ENCODE data around the gene SUSD2.
"Not testable (repeated sequence)": the region's sequence is repeated elsewhere in the genome, so short reads cannot be mapped to it uniquely, and the experiment has no call there.

Gene SUSD2

DNA sequence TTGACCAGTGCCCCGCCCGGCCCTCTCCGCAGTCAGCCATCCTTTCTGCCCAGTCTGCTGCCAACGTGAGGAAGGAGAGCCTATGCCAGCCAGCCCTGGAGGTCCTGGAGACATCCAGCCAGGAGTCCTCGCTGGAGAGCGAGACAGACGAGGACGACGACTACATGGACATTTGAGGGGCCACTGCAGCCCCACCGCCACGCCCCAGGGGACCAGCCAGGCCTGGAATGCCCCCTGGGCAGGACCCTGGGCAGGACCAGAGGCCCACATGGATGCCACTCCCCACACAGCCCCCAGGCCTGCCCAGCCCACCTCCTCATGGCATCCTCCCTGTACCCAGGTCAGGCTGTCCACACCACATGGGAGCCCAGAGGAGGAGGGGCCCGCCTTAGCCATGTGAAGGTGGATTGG, 3.3 kb upstream of the SUSD2 start:
- H3K27me3 Mint-ChIP-seq, result no peaks in the 10 kb centered on the region
- DNase-seq, result no peak
- no peak for ATAC-seq

DNA sequence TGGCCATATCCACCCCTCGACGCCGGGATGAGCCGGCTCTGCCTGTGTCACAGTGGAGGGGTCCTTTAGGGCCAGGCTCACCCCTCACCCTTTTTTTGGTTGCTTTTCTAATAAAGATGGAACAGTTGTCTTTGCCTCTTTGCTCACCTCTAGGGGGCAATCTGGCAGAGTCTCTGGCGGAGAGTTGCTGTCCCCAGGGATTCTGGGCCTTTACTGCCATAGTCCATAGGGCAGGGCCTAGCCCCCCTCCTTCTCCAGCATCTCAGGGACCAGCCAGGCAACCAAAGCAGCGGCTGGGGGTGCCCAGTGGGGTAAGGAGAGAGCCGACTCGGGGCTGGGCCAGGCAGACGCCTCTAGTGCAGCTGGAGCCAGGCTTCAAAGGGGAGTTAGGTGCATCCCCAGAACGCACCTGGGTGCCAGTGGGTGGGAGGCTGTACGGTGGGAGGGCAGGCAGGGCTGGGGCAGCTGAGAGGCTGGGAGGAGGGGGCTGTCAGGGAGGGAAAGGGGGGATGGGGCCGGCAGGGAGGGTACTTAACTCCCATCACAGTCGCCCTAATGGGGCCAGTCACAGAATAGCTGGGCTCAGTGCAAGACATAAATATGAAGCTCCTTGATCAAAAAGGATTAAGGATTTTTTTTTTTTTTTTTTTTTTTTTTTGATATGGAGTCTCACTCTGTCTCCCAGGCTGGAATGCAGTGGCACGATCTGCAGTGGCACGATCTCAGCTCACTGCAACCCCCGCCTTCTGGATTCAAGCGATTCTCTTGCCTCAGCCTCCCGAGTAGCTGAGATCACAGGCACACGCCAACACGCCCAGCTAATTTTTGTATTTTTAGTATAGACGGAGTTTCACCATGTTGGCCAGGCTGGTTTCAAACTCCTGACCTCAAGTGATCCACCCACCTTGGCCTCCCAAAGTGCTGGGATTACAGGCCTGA, 2.5 kb upstream of the SUSD2 start:
- DNase-seq (no peak), ATAC-seq (no peak)
- Mint-ChIP-seq H3K4me3 (no peak overlapping the region), H3K4me1 (no peaks in the 10 kb centered on the region), H3K27me3 (no peaks in the 10 kb centered on the region), H3K27ac (no peak overlapping the region), H3K36me3 (ENCODE audit: low read depth) (no peaks in the 10 kb centered on the region), H3K9me3 (no peaks in the 10 kb centered on the region)

More for the DNA sequence above, 3.3 kb upstream of the SUSD2 start:
- no peaks in the 10 kb centered on the region for H3K4me1 Mint-ChIP-seq
- no peak overlapping the region for H3K27ac Mint-ChIP-seq
- no peaks in the 10 kb centered on the region for H3K36me3 Mint-ChIP-seq (ENCODE audit: low read depth)
- no peaks in the 10 kb centered on the region for H3K9me3 Mint-ChIP-seq
- no peak overlapping the region for H3K4me3 Mint-ChIP-seq

DNA sequence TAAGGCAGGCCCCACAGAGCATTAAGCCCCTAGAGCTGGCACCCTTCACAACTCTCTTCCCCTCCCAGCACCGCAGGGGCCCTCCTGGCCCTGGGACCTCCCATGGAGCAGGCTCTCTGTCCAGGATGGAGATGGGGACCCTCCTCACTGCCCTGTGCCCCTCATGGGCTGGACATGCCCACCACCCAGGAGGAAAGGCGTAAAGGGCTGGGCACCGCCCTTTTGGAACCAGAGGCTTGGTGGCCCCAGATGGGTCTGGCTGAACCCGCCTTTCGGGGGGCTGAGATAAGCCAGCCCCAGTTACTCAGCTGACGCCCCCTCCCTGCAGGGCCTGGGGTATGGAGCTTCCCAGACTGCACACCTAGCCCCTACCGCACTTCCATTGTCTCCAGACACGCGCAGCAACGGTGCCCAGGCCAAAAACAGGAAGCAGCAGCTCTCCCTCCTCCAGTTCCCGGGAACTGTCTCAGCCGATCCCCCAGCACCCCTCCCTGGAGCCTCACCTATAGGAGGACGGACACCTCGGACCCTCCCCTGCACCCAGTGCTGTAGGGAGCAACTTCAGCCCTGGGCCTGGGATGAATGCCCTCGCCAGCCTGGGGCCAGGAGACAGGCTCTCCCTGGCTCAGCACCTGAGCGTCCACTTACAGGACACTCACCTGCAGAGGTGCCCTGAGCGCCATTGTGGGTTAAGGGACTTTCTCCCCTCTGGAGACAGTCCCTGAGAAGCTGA, 1.6 kb upstream of the SUSD2 start:
- H3K27ac Mint-ChIP-seq, result no peak overlapping the region
- no peaks in the 10 kb centered on the region for H3K36me3 Mint-ChIP-seq (ENCODE audit: low read depth)
- ATAC-seq (no peak), DNase-seq (no peak)
- no peaks in the 10 kb centered on the region for H3K9me3 Mint-ChIP-seq
- H3K27me3 Mint-ChIP-seq, result no peaks in the 10 kb centered on the region
- no peaks in the 10 kb centered on the region for H3K4me1 Mint-ChIP-seq
- no peak overlapping the region for H3K4me3 Mint-ChIP-seq

DNA sequence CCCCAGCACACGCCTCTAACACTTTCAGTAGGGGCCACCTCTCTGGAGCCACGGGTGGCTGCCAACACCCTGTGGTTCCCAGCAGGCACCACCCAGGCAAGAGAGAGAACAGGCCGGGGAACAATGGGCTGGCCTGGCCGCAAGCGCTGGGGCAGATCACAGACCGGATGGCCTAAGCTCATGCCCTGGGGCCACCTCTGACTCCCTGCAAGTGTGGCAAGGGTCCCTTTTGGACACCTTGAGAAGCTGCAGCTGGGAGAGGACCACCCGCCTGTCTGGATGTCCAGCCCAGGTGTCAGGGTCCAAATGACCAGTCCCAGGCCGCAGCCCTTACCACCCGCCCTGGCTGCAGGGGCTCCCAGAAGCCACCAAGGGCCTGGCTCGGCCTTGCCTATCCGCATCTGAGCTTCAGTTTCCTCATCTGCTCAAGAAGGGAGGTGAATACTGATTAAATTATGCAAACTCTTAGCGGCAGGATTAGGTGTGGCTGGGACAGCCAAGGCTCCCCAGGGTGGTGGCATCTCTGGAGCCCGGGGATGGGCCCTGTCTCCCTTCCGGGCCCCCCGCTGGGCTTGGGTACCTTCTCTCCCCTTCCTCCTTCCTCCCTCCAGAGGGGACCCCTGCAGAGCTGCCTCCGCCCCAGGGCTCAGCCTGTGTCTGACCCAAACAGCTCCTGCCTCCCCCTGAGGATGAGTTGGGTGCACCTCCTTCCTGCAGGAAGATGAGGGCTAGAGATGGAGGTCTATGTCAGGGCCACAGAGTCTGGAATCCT, 785 bp upstream of the SUSD2 start:
- ATAC-seq, result no peak
- DNase-seq, result no peak
- H3K27ac Mint-ChIP-seq, result no peak overlapping the region
- H3K4me3 Mint-ChIP-seq, result no peak overlapping the region
- no peaks in the 10 kb centered on the region for H3K9me3 Mint-ChIP-seq
- H3K36me3 Mint-ChIP-seq (ENCODE audit: low read depth), result no peaks in the 10 kb centered on the region
- H3K27me3 Mint-ChIP-seq, result no peaks in the 10 kb centered on the region
- no peaks in the 10 kb centered on the region for H3K4me1 Mint-ChIP-seq

DNA sequence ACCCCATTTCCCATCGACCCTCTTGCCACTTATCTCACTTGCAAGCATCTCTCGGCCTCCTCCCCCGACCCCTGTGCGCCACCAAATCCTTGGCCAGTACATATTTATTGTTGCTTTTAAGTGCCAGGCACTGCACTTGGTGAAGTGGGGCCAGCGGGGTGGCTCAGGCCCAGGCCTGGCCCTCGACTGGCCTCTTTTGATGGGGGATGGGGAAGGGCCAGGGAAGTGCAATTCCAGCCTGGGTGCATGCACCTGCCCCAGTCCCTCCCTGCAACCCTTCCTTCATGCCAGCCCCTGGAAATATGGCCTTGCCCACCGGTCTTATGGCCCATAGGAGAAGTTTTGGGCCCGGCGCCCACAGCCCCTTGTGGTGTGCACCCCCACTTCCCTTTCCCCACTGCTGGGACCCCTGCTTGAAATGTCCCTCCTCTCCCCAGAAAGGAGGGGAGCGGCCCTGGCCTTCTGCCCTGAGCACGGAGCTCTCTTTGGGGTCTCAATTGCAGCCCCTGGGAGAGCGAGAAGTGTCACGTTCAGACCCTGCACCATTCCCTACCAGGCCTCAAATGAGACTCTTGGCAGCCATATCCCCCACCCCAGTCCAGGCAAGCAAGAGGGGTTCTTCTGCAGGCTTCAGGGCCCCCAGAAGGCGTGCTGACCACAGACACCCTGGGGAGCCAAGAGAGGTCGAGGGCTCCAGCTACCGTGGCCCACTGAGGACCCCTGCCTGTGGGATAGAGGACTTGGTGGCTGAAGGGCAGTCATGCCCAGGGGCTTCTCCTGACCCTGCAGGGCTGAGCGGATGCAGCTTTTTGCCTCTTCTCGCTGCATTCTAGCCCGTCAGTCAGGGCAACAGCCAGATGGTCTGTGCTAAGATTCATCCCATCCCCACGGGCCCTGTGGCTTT, 961 bp downstream of the SUSD2 start:
- Mint-ChIP-seq H3K4me3 (no peak overlapping the region), H3K9me3 (no peaks in the 10 kb centered on the region), H3K4me1 (no peaks in the 10 kb centered on the region), H3K36me3 (ENCODE audit: low read depth) (no peaks in the 10 kb centered on the region), H3K27ac (no peak overlapping the region), H3K27me3 (no peaks in the 10 kb centered on the region)
- DNase-seq, result no peak
- no peak for ATAC-seq

DNA sequence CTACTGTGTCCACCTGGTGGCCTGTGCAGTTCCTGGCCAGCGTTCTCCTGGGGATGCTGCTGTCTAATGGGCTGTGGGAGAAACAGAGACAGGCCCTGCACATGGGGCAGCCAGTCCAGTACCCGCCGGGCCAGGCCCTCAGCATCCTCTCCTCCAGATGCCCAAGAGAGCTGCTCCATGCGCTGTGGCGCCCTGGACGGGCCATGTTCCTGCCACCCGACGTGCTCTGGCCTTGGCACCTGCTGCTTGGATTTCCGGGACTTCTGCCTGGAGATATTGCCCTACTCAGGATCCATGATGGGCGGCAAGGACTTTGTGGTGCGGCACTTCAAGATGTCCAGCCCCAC, 1.6 kb downstream of the SUSD2 start:
- ATAC-seq, result not testable (repeated sequence)

DNA sequence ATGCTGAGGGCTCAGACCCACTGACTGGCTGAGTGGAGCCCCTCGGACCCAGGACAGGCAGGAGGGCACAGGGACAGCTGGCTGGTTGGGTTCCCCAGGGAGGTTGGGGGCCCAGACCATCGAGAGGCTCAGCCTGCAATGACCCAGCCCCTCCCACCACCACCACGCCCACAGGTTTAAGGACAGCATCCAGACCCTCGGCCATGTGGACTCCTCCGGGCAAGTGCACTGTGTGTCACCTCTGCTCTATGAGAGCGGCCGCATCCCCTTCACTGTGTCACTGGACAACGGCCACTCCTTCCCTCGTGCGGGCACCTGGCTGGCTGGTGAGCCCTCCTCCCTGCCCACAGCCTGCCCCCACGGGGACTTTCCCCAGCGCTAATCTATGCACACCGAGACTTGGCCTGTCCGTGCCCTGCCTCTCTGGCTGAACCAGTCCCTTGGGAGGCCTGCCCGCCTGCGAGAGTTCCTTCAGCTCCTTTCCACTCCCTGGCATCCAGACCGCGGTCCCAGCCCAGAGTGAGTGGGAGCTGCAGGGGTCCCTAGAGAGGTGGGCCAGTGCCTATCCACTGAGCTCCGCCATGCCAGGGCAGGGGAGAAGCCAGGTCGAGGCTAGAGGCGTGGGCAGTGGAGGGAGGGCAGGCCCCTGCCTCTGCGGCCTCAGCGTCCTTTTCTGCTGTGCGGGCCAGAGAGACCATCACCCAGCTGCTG, 2.2 kb downstream of the SUSD2 start:
- ATAC-seq (no peak), DNase-seq (no peak)
- Mint-ChIP-seq H3K27ac (no peak overlapping the region), H3K4me1 (no peaks in the 10 kb centered on the region), H3K27me3 (no peaks in the 10 kb centered on the region), H3K4me3 (no peak overlapping the region), H3K36me3 (ENCODE audit: low read depth) (no peaks in the 10 kb centered on the region), H3K9me3 (no peaks in the 10 kb centered on the region)

More for the DNA sequence above, 1.6 kb downstream of the SUSD2 start:
- H3K9me3 Mint-ChIP-seq; H3K27ac Mint-ChIP-seq; H3K4me3 Mint-ChIP-seq; H3K36me3 Mint-ChIP-seq (ENCODE audit: low read depth); DNase-seq; H3K4me1 Mint-ChIP-seq; H3K27me3 Mint-ChIP-seq: not testable (repeated sequence)

DNA sequence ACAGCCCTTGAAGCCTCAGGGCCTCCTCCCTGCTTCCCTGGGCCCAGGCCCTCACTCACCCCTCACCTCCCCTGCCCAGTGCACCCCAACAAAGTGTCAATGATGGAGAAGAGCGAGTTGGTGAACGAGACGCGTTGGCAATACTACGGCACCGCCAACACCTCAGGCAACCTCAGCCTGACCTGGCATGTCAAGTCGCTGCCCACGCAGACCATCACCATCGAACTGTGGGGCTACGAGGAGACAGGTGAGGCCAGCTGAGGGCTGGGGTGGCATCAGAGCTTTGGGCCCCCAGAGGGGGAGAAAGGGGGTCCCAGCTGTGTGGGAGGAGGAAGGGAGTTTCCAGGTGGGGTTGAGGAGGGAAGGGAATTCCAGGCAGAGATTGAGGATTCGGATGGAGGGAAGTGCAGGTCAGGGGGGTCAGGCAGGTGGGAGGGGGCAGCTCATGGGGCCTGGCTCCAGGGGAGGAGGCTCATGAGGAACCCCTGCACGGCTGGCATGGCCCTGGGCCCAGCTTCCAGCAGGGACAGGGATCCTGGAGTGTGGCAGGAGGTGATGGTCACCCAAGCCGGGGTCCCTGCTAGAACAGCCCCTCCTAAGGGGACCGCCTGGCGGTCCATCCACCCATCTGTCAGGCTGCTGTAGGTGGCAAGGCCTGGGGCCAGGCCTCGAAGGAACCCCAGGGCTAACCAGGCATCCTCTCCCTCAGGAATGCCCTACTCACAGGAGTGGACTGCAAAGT, 2.9 kb downstream of the SUSD2 start:
- ATAC-seq (no peak), DNase-seq (no peak)
- H3K27ac Mint-ChIP-seq, result no peak overlapping the region
- no peaks in the 10 kb centered on the region for H3K36me3 Mint-ChIP-seq (ENCODE audit: low read depth)
- H3K27me3 Mint-ChIP-seq, result no peaks in the 10 kb centered on the region
- no peaks in the 10 kb centered on the region for H3K9me3 Mint-ChIP-seq
- H3K4me1 Mint-ChIP-seq, result no peaks in the 10 kb centered on the region
- no peak overlapping the region for H3K4me3 Mint-ChIP-seq

DNA sequence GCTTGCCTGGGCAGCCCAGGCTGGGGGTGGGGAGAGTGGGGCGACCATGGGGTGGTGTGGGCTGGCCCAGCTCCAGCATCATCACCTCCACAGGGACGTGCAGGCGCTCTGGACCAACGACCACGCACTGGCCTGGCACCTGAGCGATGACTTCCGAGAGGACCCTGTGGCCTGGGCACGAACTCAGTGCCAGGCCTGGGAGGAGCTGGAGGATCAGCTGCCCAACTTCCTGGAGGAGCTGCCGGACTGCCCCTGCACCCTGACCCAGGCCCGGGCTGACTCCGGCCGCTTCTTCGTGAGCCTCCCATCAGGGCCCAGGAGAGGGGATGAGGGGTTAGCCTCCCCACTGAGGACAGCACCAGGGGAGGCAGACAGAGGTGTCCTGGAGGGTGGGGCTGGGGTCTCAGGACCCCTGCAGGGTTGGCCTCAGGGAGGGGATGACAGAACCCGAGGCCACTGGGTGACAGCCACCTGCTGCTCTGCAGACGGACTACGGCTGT, 3.8 kb downstream of the SUSD2 start:
- no peak overlapping the region for H3K4me3 Mint-ChIP-seq
- ATAC-seq (no peak), DNase-seq (no peak)
- H3K36me3 Mint-ChIP-seq (ENCODE audit: low read depth), result no peaks in the 10 kb centered on the region
- H3K27ac Mint-ChIP-seq, result no peak overlapping the region
- no peaks in the 10 kb centered on the region for H3K9me3 Mint-ChIP-seq
- no peaks in the 10 kb centered on the region for H3K27me3 Mint-ChIP-seq
- H3K4me1 Mint-ChIP-seq, result no peaks in the 10 kb centered on the region

DNA sequence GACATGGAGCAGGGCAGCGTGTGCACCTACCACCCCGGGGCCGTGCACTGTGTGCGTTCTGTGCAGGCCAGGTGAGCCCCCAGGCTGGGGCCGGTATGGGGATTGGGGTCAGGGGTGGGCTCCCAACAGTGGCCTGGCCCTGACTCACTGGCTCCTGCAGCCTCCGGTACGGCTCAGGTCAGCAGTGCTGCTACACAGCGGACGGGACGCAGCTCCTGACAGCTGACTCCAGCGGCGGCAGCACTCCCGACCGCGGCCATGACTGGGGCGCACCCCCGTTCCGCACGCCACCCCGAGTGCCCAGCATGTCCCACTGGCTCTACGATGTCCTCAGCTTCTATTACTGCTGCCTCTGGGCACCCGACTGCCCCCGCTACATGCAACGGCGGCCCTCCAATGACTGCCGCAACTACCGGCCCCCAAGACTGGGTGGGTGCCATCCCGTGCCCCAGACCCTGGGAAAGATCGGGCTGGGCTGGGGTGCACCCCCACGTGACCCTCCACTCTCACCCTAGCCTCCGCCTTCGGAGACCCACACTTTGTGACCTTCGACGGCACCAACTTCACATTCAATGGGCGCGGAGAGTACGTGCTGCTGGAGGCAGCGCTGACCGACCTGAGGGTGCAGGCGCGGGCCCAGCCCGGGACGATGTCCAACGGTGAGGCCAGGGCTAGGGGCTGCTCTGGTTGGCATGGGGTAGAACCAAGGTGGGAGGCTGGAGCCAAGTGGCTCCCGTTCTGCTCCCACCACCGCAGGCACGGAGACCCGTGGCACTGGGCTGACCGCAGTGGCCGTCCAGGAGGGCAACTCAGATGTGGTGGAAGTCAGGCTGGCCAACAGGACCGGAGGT, 4.4 kb downstream of the SUSD2 start:
- ATAC-seq, result no peak
- H3K27ac Mint-ChIP-seq, result no peak overlapping the region

DNA sequence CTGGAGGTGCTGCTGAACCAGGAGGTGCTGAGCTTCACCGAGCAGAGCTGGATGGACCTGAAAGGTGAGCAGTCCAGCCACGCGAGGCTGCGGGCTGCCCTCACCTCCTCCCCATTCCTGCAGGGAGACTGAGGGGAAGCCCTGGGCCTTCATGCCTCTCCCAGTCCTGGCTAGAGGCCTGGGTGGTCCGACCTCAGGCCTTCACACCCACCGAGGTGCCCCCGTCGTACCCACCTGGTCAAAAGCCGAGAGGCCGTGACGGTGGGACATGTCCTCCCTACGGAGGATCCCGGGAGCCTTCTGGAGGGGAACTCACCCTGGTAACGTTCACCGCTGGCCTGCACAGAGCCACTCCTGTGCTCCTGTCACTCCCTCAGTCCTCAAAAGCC, 5.1 kb downstream of the SUSD2 start:
- no peak overlapping the region for H3K4me3 Mint-ChIP-seq
- H3K27ac Mint-ChIP-seq, result no peak overlapping the region
- DNase-seq, result no peak
- no peaks in the 10 kb centered on the region for H3K4me1 Mint-ChIP-seq
- H3K9me3 Mint-ChIP-seq, result no peaks in the 10 kb centered on the region
- no peaks in the 10 kb centered on the region for H3K27me3 Mint-ChIP-seq
- ATAC-seq, result no peak
- no peaks in the 10 kb centered on the region for H3K36me3 Mint-ChIP-seq (ENCODE audit: low read depth)

More for the DNA sequence above, 4.4 kb downstream of the SUSD2 start:
- no peaks in the 10 kb centered on the region for H3K9me3 Mint-ChIP-seq
- DNase-seq, result no peak
- no peaks in the 10 kb centered on the region for H3K4me1 Mint-ChIP-seq
- no peaks in the 10 kb centered on the region for H3K27me3 Mint-ChIP-seq
- H3K4me3 Mint-ChIP-seq, result no peak overlapping the region
- no peaks in the 10 kb centered on the region for H3K36me3 Mint-ChIP-seq (ENCODE audit: low read depth)

DNA sequence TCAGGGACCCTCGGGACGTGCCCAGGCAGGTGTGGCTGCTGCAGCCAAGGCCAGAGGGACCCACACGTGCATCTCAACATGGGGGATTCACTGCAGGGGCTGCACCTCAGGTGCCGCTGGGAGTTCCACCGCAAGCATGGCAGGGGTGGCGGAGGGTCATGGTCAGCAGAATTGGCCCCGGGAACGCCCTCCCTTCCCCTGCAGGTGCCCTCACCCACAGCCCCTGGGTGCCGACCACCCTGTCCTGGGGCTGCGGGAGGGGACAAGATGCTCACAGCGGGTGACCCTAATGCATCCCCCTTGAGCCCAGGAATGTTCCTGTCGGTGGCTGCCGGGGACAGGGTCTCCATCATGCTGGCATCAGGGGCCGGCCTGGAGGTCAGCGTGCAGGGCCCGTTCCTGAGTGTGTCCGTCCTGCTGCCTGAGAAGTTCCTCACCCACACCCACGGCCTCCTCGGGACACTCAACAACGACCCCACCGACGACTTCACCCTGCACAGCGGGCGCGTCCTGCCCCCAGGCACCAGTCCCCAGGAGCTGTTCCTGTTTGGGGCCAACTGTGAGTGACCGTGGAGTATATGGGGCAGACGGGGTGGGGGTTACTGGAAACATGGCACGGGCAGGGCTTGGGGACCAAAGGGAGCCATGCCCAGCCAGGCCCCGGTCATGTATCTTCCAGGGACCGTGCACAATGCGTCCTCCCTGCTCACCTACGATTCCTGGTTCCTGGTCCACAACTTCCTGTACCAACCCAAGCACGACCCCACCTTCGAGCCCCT, 5.8 kb downstream of the SUSD2 start:
- no peaks in the 10 kb centered on the region for H3K9me3 Mint-ChIP-seq
- H3K36me3 Mint-ChIP-seq (ENCODE audit: low read depth), result no peaks in the 10 kb centered on the region
- H3K27ac Mint-ChIP-seq, result no peak overlapping the region
- no peaks in the 10 kb centered on the region for H3K4me1 Mint-ChIP-seq
- H3K27me3 Mint-ChIP-seq, result no peaks in the 10 kb centered on the region
- H3K4me3 Mint-ChIP-seq, result no peak overlapping the region
- ATAC-seq (no peak), DNase-seq (no peak)

Measured in activated naive CD8-positive, alpha-beta T cell treated with anti-CD3 and anti-CD28 coated beads, Interleukin-2, amount 50 U/mL, for 24 hours (primary cell).